OCI-LY7 (cell line): ENCODE measurements around the gene TTC39A. TPM values are rescaled to one million over a fixed set of nuclear protein-coding genes. Genes with fewer than 3 reads are reported as not detected.

Source experiments
- BruUV-seq: library from RNA; stranded (reverse); fragments of 400-500 nt; replicated peaks from 2 replicates; lab custom pipeline; 2021; lab: Mats Ljungman, UMichigan
- CTCF ChIA-PET: fragments of 300-600 bp; sonication (Branson Sonifier 250); formaldehyde crosslinking; loops from one replicate; lab custom pipeline; 2022; ENCODE audit warnings: antibody characterized with exemption; ENCODE audit not compliant: unreplicated experiment; lab: Charles Lee
- POLR2A ChIA-PET: fragments of 300-600 bp; sonication (Branson Sonifier 250); formaldehyde crosslinking; loops from one replicate; lab custom pipeline; 2022; ENCODE audit warnings: antibody characterized with exemption; lab: Charles Lee
- DNase-seq: peaks from one replicate; pipeline ENCODE4 v3.0.0-alpha.2; 2015; ENCODE audit warnings: low spot score
- H2AFZ ChIP-seq: fragments of 200-600 bp; sonication (generic), shearing (Covaris generic); 2 replicates; pipeline ENCODE4 v1.6.1; 2014; ENCODE audit warnings: mild to moderate bottlenecking, antibody characterized with exemption, low read length, moderate library complexity
- H3K27ac ChIP-seq: fragments of 200-600 bp; sonication (generic); 2 replicates; pipeline ENCODE4 v1.5.1; 2014; ENCODE audit warnings: mixed run types, low read depth, mild to moderate bottlenecking, moderate library complexity, low read length, inconsistent platforms; ENCODE audit not compliant: poor library complexity, severe bottlenecking
- H3K36me3 ChIP-seq: fragments of 200-600 bp; sonication (generic); 2 replicates; pipeline ENCODE4 v1.6.1; 2014; ENCODE audit warnings: mild to moderate bottlenecking, antibody characterized with exemption, low read length, moderate library complexity, mixed read lengths; ENCODE audit not compliant: insufficient read depth
- H3K4me1 ChIP-seq: fragments of 200-600 bp; sonication (generic); 2 replicates; pipeline ENCODE4 v1.5.1; 2014; ENCODE audit warnings: mild to moderate bottlenecking, low read length; ENCODE audit not compliant: insufficient read depth, poor library complexity, severe bottlenecking
- H3K4me2 ChIP-seq: fragments of 200-600 bp; sonication (generic); 2 replicates; pipeline ENCODE4 v1.6.1; 2014; ENCODE audit warnings: mild to moderate bottlenecking, low read length
- H3K4me3 ChIP-seq: fragments of 200-600 bp; sonication (generic); 2 replicates; pipeline ENCODE4 v1.5.1; 2014; ENCODE audit warnings: mild to moderate bottlenecking, low read depth, low read length; ENCODE audit not compliant: poor library complexity, severe bottlenecking
- H3K79me2 ChIP-seq: fragments of 200-600 bp; sonication (generic); 2 replicates; pipeline ENCODE4 v1.6.1; 2016; ENCODE audit warnings: low read depth, mild to moderate bottlenecking, low read length, moderate library complexity, mixed read lengths; ENCODE audit not compliant: insufficient read depth
- H3K9me2 ChIP-seq: fragments of 200-600 bp; sonication (generic); 2 replicates; pipeline ENCODE4 v1.6.1; 2016; ENCODE audit warnings: mild to moderate bottlenecking, low read length, mixed read lengths; ENCODE audit not compliant: insufficient read depth
- H3K9me3 ChIP-seq: fragments of 200-600 bp; sonication (generic); 2 replicates; pipeline ENCODE4 v1.6.1; 2014; ENCODE audit warnings: mild to moderate bottlenecking, mixed run types, low read length, mixed read lengths
- H4K20me1 ChIP-seq: fragments of 200-600 bp; sonication (generic); 2 replicates; pipeline ENCODE4 v1.6.1; 2014; ENCODE audit warnings: mild to moderate bottlenecking, antibody characterized with exemption, low read length, moderate library complexity, mixed read lengths; ENCODE audit not compliant: insufficient read depth
- EZH2phosphoT487 ChIP-seq: fragments of 200-600 bp; sonication (generic); IDR thresholded peaks from 2 replicates; pipeline ENCODE4 v1.6.1; 2018; ENCODE audit warnings: low read depth, borderline replicate concordance, mild to moderate bottlenecking, mixed run types, antibody characterized with exemption, low read length, moderate library complexity, mixed read lengths
- intact Hi-C: fragments of 100-400 bp; cut with micrococcal nuclease; formaldehyde crosslinking; loops from one replicate; pipeline ENCODE4 v1.10.0; 2022; ENCODE audit not compliant: unreplicated experiment
- total RNA-seq, 2 experiments: library from RNA; depleted of rRNA in 1 of 2; stranded (reverse); fragments of >200 nt in 1 of 2; shearing (Covaris generic) in 1 of 2; gene quantifications; 2 replicates each; pipeline ENCODE4 v1.2.3, GENCODE V29; 2014 to 2022
- TF ChIP-seq, protein P1 (sequence below): fragments of 200-600 bp; sonication (generic); conservative IDR thresholded peaks from 2 replicates; pipeline ENCODE4 v1.5.1; 2014; ENCODE audit warnings: mild to moderate bottlenecking, antibody characterized with exemption, low read length, moderate library complexity, mixed read lengths

The TTC39A gene
- total RNA-seq, 2 experiments from 2014 or later, result not detected

DNA sequence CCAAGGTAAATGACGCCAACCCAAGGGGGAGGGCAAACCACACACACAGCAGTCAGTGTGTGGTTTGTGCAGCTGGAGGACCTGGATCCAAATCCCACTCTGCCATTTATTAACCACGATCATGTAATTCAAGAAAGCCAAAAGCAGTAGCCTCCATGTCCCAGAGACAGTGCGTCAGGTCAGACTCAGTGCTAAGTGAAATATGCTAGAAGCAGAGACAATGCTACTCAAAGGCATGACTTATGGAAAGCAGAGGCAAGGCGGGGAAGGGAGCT is 13.6 kb downstream of the TTC39A start:
- no TSS peak for BruUV-seq
- CTCF ChIA-PET, result no interaction called here
- H3K4me1 ChIP-seq, result no peaks in the 10 kb centered on the region
- no peak for DNase-seq
- H3K9me3 ChIP-seq, result no peaks in the 10 kb centered on the region
- no peaks in the 10 kb centered on the region for H4K20me1 ChIP-seq
- H3K27ac ChIP-seq, result no peak overlapping the region
- no peaks in the 10 kb centered on the region for H3K79me2 ChIP-seq
- no peaks in the 10 kb centered on the region for H3K9me2 ChIP-seq
- H3K4me2 ChIP-seq, result no peak overlapping the region
- POLR2A ChIA-PET, result no interaction called here
- no peak overlapping the region for H3K4me3 ChIP-seq
- intact Hi-C loops, result no loop called here
- no peaks in the 10 kb centered on the region for H3K36me3 ChIP-seq
- no peak for TF ChIP-seq EZH2phosphoT487
- TF ChIP-seq, protein P1, sequence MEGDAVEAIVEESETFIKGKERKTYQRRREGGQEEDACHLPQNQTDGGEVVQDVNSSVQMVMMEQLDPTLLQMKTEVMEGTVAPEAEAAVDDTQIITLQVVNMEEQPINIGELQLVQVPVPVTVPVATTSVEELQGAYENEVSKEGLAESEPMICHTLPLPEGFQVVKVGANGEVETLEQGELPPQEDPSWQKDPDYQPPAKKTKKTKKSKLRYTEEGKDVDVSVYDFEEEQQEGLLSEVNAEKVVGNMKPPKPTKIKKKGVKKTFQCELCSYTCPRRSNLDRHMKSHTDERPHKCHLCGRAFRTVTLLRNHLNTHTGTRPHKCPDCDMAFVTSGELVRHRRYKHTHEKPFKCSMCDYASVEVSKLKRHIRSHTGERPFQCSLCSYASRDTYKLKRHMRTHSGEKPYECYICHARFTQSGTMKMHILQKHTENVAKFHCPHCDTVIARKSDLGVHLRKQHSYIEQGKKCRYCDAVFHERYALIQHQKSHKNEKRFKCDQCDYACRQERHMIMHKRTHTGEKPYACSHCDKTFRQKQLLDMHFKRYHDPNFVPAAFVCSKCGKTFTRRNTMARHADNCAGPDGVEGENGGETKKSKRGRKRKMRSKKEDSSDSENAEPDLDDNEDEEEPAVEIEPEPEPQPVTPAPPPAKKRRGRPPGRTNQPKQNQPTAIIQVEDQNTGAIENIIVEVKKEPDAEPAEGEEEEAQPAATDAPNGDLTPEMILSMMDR, result no peak
- no peak overlapping the region for H2AFZ ChIP-seq

GRCh38 chr1:51316113-51316845 is 14.1 kb downstream of the TTC39A start:
- Histone ChIP-seq H3K4me2 (no peak overlapping the region), H3K9me2 (no peaks in the 10 kb centered on the region), H3K27ac (no peak overlapping the region), H3K36me3 (no peaks in the 10 kb centered on the region), H3K4me3 (no peak overlapping the region), H3K4me1 (no peaks in the 10 kb centered on the region), H4K20me1 (no peaks in the 10 kb centered on the region), H3K79me2 (no peaks in the 10 kb centered on the region), H2AFZ (no peak overlapping the region), H3K9me3 (no peaks in the 10 kb centered on the region)
- CTCF ChIA-PET, result no interaction called here
- intact Hi-C loops, result no loop called here
- BruUV-seq, result no TSS peak
- TF ChIP-seq, protein P1, result no peak
- no peak for TF ChIP-seq EZH2phosphoT487
- POLR2A ChIA-PET, result no interaction called here
- DNase-seq, result no peak

GRCh38 chr1:51314974-51315373 is 15.4 kb downstream of the TTC39A start:
- TF ChIP-seq, protein P1, result no peak
- ChIA-PET CTCF (no interaction called here), POLR2A (no interaction called here)
- H3K27ac ChIP-seq, result no peak overlapping the region
- H4K20me1 ChIP-seq, result no peaks in the 10 kb centered on the region
- no peaks in the 10 kb centered on the region for H3K9me2 ChIP-seq
- H3K36me3 ChIP-seq, result no peaks in the 10 kb centered on the region
- no peak for DNase-seq
- H2AFZ ChIP-seq, result no peak overlapping the region
- no TSS peak for BruUV-seq
- H3K79me2 ChIP-seq, result no peaks in the 10 kb centered on the region
- H3K9me3 ChIP-seq, result no peaks in the 10 kb centered on the region
- no peaks in the 10 kb centered on the region for H3K4me1 ChIP-seq
- H3K4me2 ChIP-seq, result no peak overlapping the region
- intact Hi-C loops, result no loop called here
- no peak overlapping the region for H3K4me3 ChIP-seq
